Amniotic stem cell (primary cell): Measurements from ENCODE around the gene SIX1.

Experiments used
- DNase-seq: peaks from one replicate; lab custom pipeline; 2025; lab: John Stamatoyannopoulos, UW

Gene SIX1

GRCh38 chr14:60642270-60643140, 6.8 kb downstream of the SIX1 start:
- DNase-seq = no peak

- no peak for DNase-seq
These were observed 7.5 kb downstream of the SIX1 start for GRCh38 chr14:60641742-60642269.

GRCh38 chr14:60640859-60641741, 8.2 kb downstream of the SIX1 start:
- no peak for DNase-seq

GRCh38 chr14:60639674-60640073, 9.6 kb downstream of the SIX1 start:
- no peak for DNase-seq

GRCh38 chr14:60637479-60638315, 11.6 kb downstream of the SIX1 start:
- DNase-seq = no peak

- no peak for DNase-seq
These were observed 12.3 kb downstream of the SIX1 start for GRCh38 chr14:60636879-60637478.

GRCh38 chr14:60634153-60634552, 15.1 kb downstream of the SIX1 start:
- DNase-seq = no peak

- no peak for DNase-seq
These were observed 16.5 kb downstream of the SIX1 start for GRCh38 chr14:60632777-60633176.

GRCh38 chr14:60632257-60632656, 17.0 kb downstream of the SIX1 start:
- no peak for DNase-seq

- DNase-seq = no peak
These were observed 17.4 kb downstream of the SIX1 start for GRCh38 chr14:60631842-60632241.

GRCh38 chr14:60630129-60630528, 19.1 kb downstream of the SIX1 start:
- DNase-seq = no peak

- DNase-seq = no peak
These were observed 20.4 kb downstream of the SIX1 start for GRCh38 chr14:60628892-60629291.

- no peak for DNase-seq
These were observed 26.4 kb downstream of the SIX1 start for GRCh38 chr14:60622917-60623257.

GRCh38 chr14:60622210-60622916, 26.9 kb downstream of the SIX1 start:
- no peak for DNase-seq

- no peak for DNase-seq
These were observed 27.9 kb downstream of the SIX1 start for GRCh38 chr14:60621386-60621785.

GRCh38 chr14:60618241-60618640, 31.0 kb downstream of the SIX1 start:
- DNase-seq = no peak

- no peak for DNase-seq
These were observed 32.8 kb downstream of the SIX1 start for GRCh38 chr14:60616461-60616959.

GRCh38 chr14:60602291-60602690, 47.0 kb downstream of the SIX1 start:
- DNase-seq = no peak

GRCh38 chr14:60599727-60600126, 49.5 kb downstream of the SIX1 start:
- DNase-seq = no peak

- DNase-seq = no peak
These were observed 53.1 kb downstream of the SIX1 start for GRCh38 chr14:60596139-60596538.

GRCh38 chr14:60594062-60594461, 55.2 kb downstream of the SIX1 start:
- DNase-seq = no peak
